GM12878 (cell line): ENCODE measurements around the gene CSF1R. TPM values are rescaled to one million over a fixed set of nuclear protein-coding genes. Genes with fewer than 3 reads are reported as not detected.

Experiments
- ATAC-seq: fragments of 200-7000 bp; cut with Tn5 transposase; 3 replicates; pipeline ENCODE4 v1.9.1; 2020; ENCODE audit warnings: mild to moderate bottlenecking, moderate library complexity
- BruUV-seq: library from RNA; stranded (reverse); fragments of 400-500 nt; replicated peaks from 2 replicates; lab custom pipeline; 2021; lab: Mats Ljungman, UMichigan
- CTCF ChIA-PET: fragments of 300-600 bp; sonication (Branson Sonifier 250); formaldehyde crosslinking; extraction: SDS; loops from one replicate; lab custom pipeline; 2021; ENCODE audit warnings: inconsistent platforms; lab: Yijun Ruan, JAX
- POLR2A ChIA-PET: fragments of 350-600 bp; formaldehyde crosslinking; extraction: SDS; loops from one replicate; lab custom pipeline; 2021; ENCODE audit warnings: inconsistent platforms; lab: Charles Lee
- RAD21 ChIA-PET: fragments of 300-600 bp; sonication (Branson Sonifier 250); formaldehyde crosslinking; loops from one replicate; lab custom pipeline; 2023; ENCODE audit warnings: antibody characterized with exemption; ENCODE audit not compliant: unreplicated experiment; lab: Charles Lee
- SMC1A ChIA-PET: fragments of 300-600 bp; sonication (Branson Sonifier 250); formaldehyde crosslinking; loops from one replicate; lab custom pipeline; 2023; ENCODE audit not compliant: unreplicated experiment, uncharacterized antibody; lab: Charles Lee
- DNase-seq: peaks from one replicate; pipeline ENCODE4 v3.0.0-alpha.2; 2011; ENCODE audit warnings: low read depth, low spot score
- FAIRE-seq: peaks from 3 replicates; lab custom pipeline; 2011; peaks lifted over from hg19 to GRCh38; lab: Jason Lieb, UNC
- H2AFZ ChIP-seq: 2 replicates; pipeline ENCODE4 v1.6.0; 2011; ENCODE audit warnings: low read depth, low read length, control low read depth; ENCODE audit not compliant: control insufficient read depth
- H3K27ac ChIP-seq: 2 replicates; pipeline ENCODE4 v1.5.1; 2011; ENCODE audit warnings: control low read depth; ENCODE audit not compliant: control insufficient read depth, insufficient read depth
- H3K27me3 ChIP-seq, 2 experiments: replicated peaks in 1 of 2; 2 replicates each; pipeline versions ENCODE4 v1.6.0 to v1.6.1; 2011; ENCODE audit warnings: low read length in 1 of 2; ENCODE audit not compliant: control insufficient read depth in 2 of 2, insufficient read depth in 2 of 2
- H3K36me3 ChIP-seq, 2 experiments: 2 replicates each; pipeline ENCODE4 v1.5.1; 2011; ENCODE audit warnings: low read length in 1 of 2; ENCODE audit not compliant: control insufficient read depth in 2 of 2, insufficient read depth in 2 of 2
- H3K4me1 ChIP-seq: 2 replicates; pipeline ENCODE4 v1.6.1; 2011; ENCODE audit warnings: mild to moderate bottlenecking, low read length, moderate library complexity, mixed read lengths; ENCODE audit not compliant: control insufficient read depth, insufficient read depth
- H3K4me2 ChIP-seq: 2 replicates; pipeline ENCODE4 v1.6.0; 2011; ENCODE audit warnings: control low read depth; ENCODE audit not compliant: control insufficient read depth, insufficient read depth
- H3K4me3 ChIP-seq: fragments of 200-600 bp; sonication (generic); 2 replicates; pipeline ENCODE4 v1.5.1; 2016
- H3K79me2 ChIP-seq: 2 replicates; pipeline ENCODE4 v1.6.0; 2011; ENCODE audit warnings: low read length; ENCODE audit not compliant: control insufficient read depth, insufficient read depth
- H3K9ac ChIP-seq: 2 replicates; pipeline ENCODE4 v1.8.0; 2011; ENCODE audit warnings: low read length, control low read depth, mixed read lengths; ENCODE audit not compliant: control insufficient read depth, insufficient read depth
- H3K9me3 ChIP-seq: replicated peaks from 3 replicates; pipeline ENCODE4 v1.5.1; 2011; ENCODE audit warnings: mild to moderate bottlenecking, low read length; ENCODE audit not compliant: control insufficient read depth, insufficient read depth
- H4K20me1 ChIP-seq: 2 replicates; pipeline ENCODE4 v1.6.0; 2011; ENCODE audit not compliant: control insufficient read depth, insufficient read depth
- BCL11A ChIP-seq: IDR thresholded peaks from 2 replicates; pipeline ENCODE4 v1.6.1; 2011; ENCODE audit warnings: low read depth, low read length
- BCL3 ChIP-seq: IDR thresholded peaks from 2 replicates; pipeline ENCODE4 v1.6.1; 2011; ENCODE audit warnings: borderline replicate concordance, low read depth, mild to moderate bottlenecking, moderate library complexity, low read length; ENCODE audit not compliant: insufficient read depth, poor library complexity, severe bottlenecking
- CBX5 ChIP-seq: sonication (generic); IDR thresholded peaks from 2 replicates; pipeline ENCODE4 v1.6.1; 2016; ENCODE audit warnings: low read depth, moderate library complexity, mild to moderate bottlenecking, inconsistent platforms
- IKZF1 ChIP-seq: fragments of 450-650 bp; conservative IDR thresholded peaks from 2 replicates; pipeline ENCODE4 v1.6.1; 2017; ENCODE audit warnings: antibody characterized with exemption, mild to moderate bottlenecking
- MEF2A ChIP-seq: IDR thresholded peaks from 2 replicates; pipeline ENCODE4 v1.6.1; 2011; ENCODE audit warnings: low read depth, mild to moderate bottlenecking, low read length, moderate library complexity; ENCODE audit not compliant: insufficient read depth
- NR2C1 ChIP-seq: fragments of 450-650 bp; IDR thresholded peaks from 2 replicates; pipeline ENCODE4 v1.6.1; 2017; ENCODE audit warnings: antibody characterized with exemption, mild to moderate bottlenecking, moderate library complexity
- SMARCA5 ChIP-seq: fragments of 450-650 bp; IDR thresholded peaks from 2 replicates; pipeline ENCODE4 v1.6.1; 2017; ENCODE audit warnings: mild to moderate bottlenecking
- SPI1 ChIP-seq: IDR thresholded peaks from 2 replicates; pipeline ENCODE4 v1.6.1; 2011; ENCODE audit warnings: low read depth, mild to moderate bottlenecking, low read length, moderate library complexity, borderline replicate concordance; ENCODE audit not compliant: insufficient read depth
- SRF ChIP-seq, 2 experiments: IDR thresholded peaks; 2 replicates each; pipeline ENCODE4 v1.6.1; 2011; ENCODE audit warnings: low read depth in 2 of 2, low read length in 2 of 2, mild to moderate bottlenecking in 1 of 2, moderate library complexity in 1 of 2
- TCF12 ChIP-seq: IDR thresholded peaks from 2 replicates; pipeline ENCODE4 v1.6.1; 2011; ENCODE audit warnings: low read depth, mild to moderate bottlenecking, low read length
- ZNF217 ChIP-seq: fragments of 450-650 bp; IDR thresholded peaks from 2 replicates; pipeline ENCODE4 v1.6.1; 2017; ENCODE audit warnings: antibody characterized with exemption, mild to moderate bottlenecking
- ZNF24 ChIP-seq: fragments of 450-650 bp; IDR thresholded peaks from 2 replicates; pipeline ENCODE4 v1.6.1; 2017; ENCODE audit warnings: antibody characterized with exemption, mild to moderate bottlenecking
- ZSCAN29 ChIP-seq: fragments of 450-650 bp; IDR thresholded peaks from 2 replicates; pipeline ENCODE4 v1.6.1; 2017; ENCODE audit warnings: mild to moderate bottlenecking, moderate library complexity
- WGBS: methylation state at CpG from one replicate; pipeline ENCODE4 v1.1.6; 2016; ENCODE audit warnings: low lambda C conversion rate; ENCODE audit not compliant: insufficient replicate concordance, insufficient coverage; ENCODE audit errors: missing lambda C conversion rate; 5-methylcytosine and 5-hydroxymethylcytosine counted together
- in situ Hi-C: fragments of 300-500 bp; cut with MboI; formaldehyde crosslinking; loops from 9 replicates; pipeline ENCODE4 v1.14.3; 2018; ENCODE audit warnings: mixed read lengths
- intact Hi-C: fragments of 100-400 bp; cut with micrococcal nuclease; formaldehyde crosslinking; loops from one replicate; pipeline ENCODE4 v1.14.2; 2022; ENCODE audit not compliant: unreplicated experiment
- polyA plus RNA-seq, 11 experiments: library from polyadenylated mRNA; depleted of rRNA in 4 of 11; unstranded in 6 of 11; stranded (reverse) in 5 of 11; fragments of >200 nt; fragmentation: Nextera tagmentation in 4 of 11; fragmentation: Illumina TruSeq in 1 of 11; extraction: Ambion mirVana in 4 of 11; extraction: Trizol in 1 of 11; gene quantifications; 1 replicate in 1 of 11; 2 replicates in 10 of 11; pipeline versions ENCODE4 v1.2.1 to v1.2.3, GENCODE V29; 2011 to 2016; ENCODE audit warnings: inconsistent platforms in 2 of 11, missing spikeins in 2 of 11, low read depth in 1 of 11
- total RNA-seq, 4 experiments: library from RNA; depleted of rRNA in 3 of 4; stranded (reverse); fragments of >200 nt in 3 of 4; fragmentation: Illumina TruSeq in 1 of 4; extraction: Trizol in 1 of 4; gene quantifications; 2 replicates each; pipeline versions ENCODE4 v1.2.1 to v1.2.3, GENCODE V29; 2013 to 2021

Gene CSF1R
- total and polyA plus RNA-seq, 10 of the 15 experiments (the other 5 are each of a cell fraction or from before 2014, with no cell fraction given), result 0.35 to 3.6 (median 1.2) TPM

- H3K4me2 ChIP-seq, result no peak overlapping the region
- WGBS, result 21% methylated on average over 4 of the region's 4 CpGs
- in situ Hi-C loops, result no loop called here
- intact Hi-C loops, result loop anchor here (5.0 kb wide), 1 partner anchor 63 kb away; no protein-coding TSS in a partner anchor
- no peaks in the 10 kb centered on the region; a peak in 1 of 4 replicates for H3K27me3 ChIP-seq
- H3K36me3 ChIP-seq, result no peaks in the 10 kb centered on the region
- ChIA-PET CTCF (interaction anchor here (0.6 to 3.9 kb wide), 3 partner anchors 9 to 468 kb away, joined by 3 to 15 read pairs (median 3); no protein-coding TSS in a partner anchor), POLR2A (interaction anchor here (1.2 kb wide), 1 partner anchor 14 kb away, joined by 4 read pairs; no protein-coding TSS in a partner anchor), SMC1A (interaction anchor here (1.2 kb wide), 1 partner anchor 26 kb away, joined by 3 read pairs; no protein-coding TSS in a partner anchor)
- H3K9me3 ChIP-seq, result no peaks in the 10 kb centered on the region
- H3K4me1 ChIP-seq, result no peaks in the 10 kb centered on the region
- ATAC-seq, result no peak
- no peak overlapping the region for H3K4me3 ChIP-seq
- TF ChIP-seq SMARCA5 (no peak), SPI1 (no peak), BCL3 (no peak), SRF (IDR thresholded peaks at IDR 0.05; ENCODE audit: low read depth in 2 of 2, low read length in 2 of 2) (no peak), CBX5 (no peak), ZSCAN29 (no peak), ZNF24 (no peak), ZNF217 (no peak), IKZF1 (no peak), BCL11A (no peak), TCF12 (no peak), NR2C1 (no peak), MEF2A (no peak)
- TF ChIP-seq, all 136 proteins: peak for 0
- RAD21 ChIA-PET, result no interaction called here
- no peaks in the 10 kb centered on the region for H4K20me1 ChIP-seq
- H2AFZ ChIP-seq, result no peak overlapping the region
- DNase-seq (no peak), FAIRE-seq (no peak)
- H3K79me2 ChIP-seq, result no peaks in the 10 kb centered on the region
- no peak overlapping the region for H3K9ac ChIP-seq
- no peak overlapping the region for H3K27ac ChIP-seq
- no TSS peak for BruUV-seq
Measured at GRCh38 chr5:150109921-150110320, 23.6 kb upstream of the CSF1R start.
